ENCODE measurements around the gene RABEP1. TPM values are rescaled to one million over a fixed set of nuclear protein-coding genes. Genes with fewer than 3 reads are reported as not detected.

The RABEP1 gene
- total RNA-seq, 2 donors from 2014 or later: 32.2 to 32.8 TPM

GRCh38 chr17:5286846-5287245 lies 4.8 kb downstream of the RABEP1 start:
- Mint-ChIP-seq H3K4me1 (peaks cover 28% of the 10 kb centered on the region), H3K9me3 (no peaks in the 10 kb centered on the region), H3K36me3 (ENCODE audit: low read depth) (peaks cover 13% of the 10 kb centered on the region), H3K4me3 (no peak overlapping the region), H3K27me3 (ENCODE audit: insufficient read depth) (no peaks in the 10 kb centered on the region), H3K27ac (peak overlapping the region; percentile 19)
- Histone ChIP-seq H3K9ac (ENCODE audit: extremely low read depth, low read length, poor library complexity, severe bottlenecking) (no peak overlapping the region), H3K27ac (ENCODE audit: low read depth, low read length) (no peak overlapping the region), H3K9me3 (ENCODE audit: control insufficient read depth, low read length) (no peaks in the 10 kb centered on the region), H3K4me1 (ENCODE audit: control insufficient read depth, insufficient read depth, low read length) (no peaks in the 10 kb centered on the region), H3K36me3 (ENCODE audit: control insufficient read depth, insufficient read depth, low read length) (peaks cover 7% of the 10 kb centered on the region), H3K27me3 (ENCODE audit: control insufficient read depth, insufficient read depth, low read length, poor library complexity, severe bottlenecking) (no peaks in the 10 kb centered on the region), H3K4me3 (ENCODE audit: low read length) (no peak overlapping the region)
- TF ChIP-seq CTCF (conservative IDR thresholded peaks at IDR 0.05): no peak
- DNase-seq: no peak
- WGBS, 2 experiments (ENCODE audit: insufficient coverage in 1 of 2, insufficient read length in 1 of 2): 92 to 100% methylated on average over 2 to 3 of the region's 3 CpGs

GRCh38 chr17:5291683-5292350 lies 9.7 kb downstream of the RABEP1 start:
- no peak overlapping the region for H3K4me3 ChIP-seq (ENCODE audit: low read length)
- Mint-ChIP-seq H3K27ac (no peak overlapping the region), H3K36me3 (ENCODE audit: low read depth) (peaks cover 21% of the 10 kb centered on the region), H3K4me3 (no peak overlapping the region), H3K27me3 (ENCODE audit: insufficient read depth) (no peaks in the 10 kb centered on the region), H3K9me3 (no peaks in the 10 kb centered on the region), H3K4me1 (peaks cover 11% of the 10 kb centered on the region)
- no peak for TF ChIP-seq CTCF (conservative IDR thresholded peaks at IDR 0.05)
- no peak for DNase-seq
- H3K9me3 ChIP-seq (ENCODE audit: control insufficient read depth, low read length): no peaks in the 10 kb centered on the region
- no peak overlapping the region for H3K9ac ChIP-seq (ENCODE audit: extremely low read depth, low read length, poor library complexity, severe bottlenecking)
- no peaks in the 10 kb centered on the region for H3K4me1 ChIP-seq (ENCODE audit: control insufficient read depth, insufficient read depth, low read length)
- WGBS, 2 experiments (ENCODE audit: insufficient coverage in 1 of 2, insufficient read length in 1 of 2): 91 to 95% methylated on average over 4 to 5 of the region's 8 CpGs
- peaks cover 4% of the 10 kb centered on the region for H3K36me3 ChIP-seq (ENCODE audit: control insufficient read depth, insufficient read depth, low read length)
- H3K27me3 ChIP-seq (ENCODE audit: control insufficient read depth, insufficient read depth, low read length, poor library complexity, severe bottlenecking): no peaks in the 10 kb centered on the region
- no peak overlapping the region for H3K27ac ChIP-seq (ENCODE audit: low read depth, low read length)

- peaks cover 11% of the 10 kb centered on the region for H3K36me3 Mint-ChIP-seq (ENCODE audit: low read depth)
- no peaks in the 10 kb centered on the region for H3K4me1 Mint-ChIP-seq
- H3K4me3 Mint-ChIP-seq: no peak overlapping the region
- H3K27me3 ChIP-seq (ENCODE audit: control insufficient read depth, insufficient read depth, low read length, poor library complexity, severe bottlenecking): no peaks in the 10 kb centered on the region
- no peak overlapping the region for H3K9ac ChIP-seq (ENCODE audit: extremely low read depth, low read length, poor library complexity, severe bottlenecking)
- 97% methylated on average over 2 of the region's 2 CpGs; no CpG with 5 or more reads in 1 of the 2 experiments for WGBS, 2 experiments (ENCODE audit: insufficient coverage in 1 of 2, insufficient read length in 1 of 2)
- no peak for TF ChIP-seq CTCF (conservative IDR thresholded peaks at IDR 0.05)
- no peaks in the 10 kb centered on the region for H3K4me1 ChIP-seq (ENCODE audit: control insufficient read depth, insufficient read depth, low read length)
- H3K9me3 ChIP-seq (ENCODE audit: control insufficient read depth, low read length): no peaks in the 10 kb centered on the region
- no peaks in the 10 kb centered on the region for H3K27me3 Mint-ChIP-seq (ENCODE audit: insufficient read depth)
- DNase-seq: no peak
- H3K27ac Mint-ChIP-seq: no peak overlapping the region
- no peaks in the 10 kb centered on the region for H3K36me3 ChIP-seq (ENCODE audit: control insufficient read depth, insufficient read depth, low read length)
- H3K4me3 ChIP-seq (ENCODE audit: low read length): no peak overlapping the region
- H3K9me3 Mint-ChIP-seq: no peaks in the 10 kb centered on the region
- no peak overlapping the region for H3K27ac ChIP-seq (ENCODE audit: low read depth, low read length)
These were observed 15.2 kb downstream of the RABEP1 start for GRCh38 chr17:5297245-5297644.
